GM10248 (cell line): Measurements from ENCODE around the gene DDX55.
"Not testable (repeated sequence)": the region's sequence is repeated elsewhere in the genome, so short reads cannot be mapped to it uniquely, and the experiment has no call there.

Experiments used
- CTCF ChIA-PET: fragments of 300-600 bp; sonication (Branson Sonifier 250); formaldehyde crosslinking; extraction: SDS; loops from one replicate; lab custom pipeline; 2021; ENCODE audit warnings: antibody characterized with exemption; lab: Yijun Ruan, JAX
- POLR2A ChIA-PET: fragments of 350-650 bp; sonication (Branson Sonifier 250); formaldehyde crosslinking; extraction: SDS; loops from one replicate; lab custom pipeline; 2020; ENCODE audit warnings: antibody characterized with exemption; lab: Yijun Ruan, JAX
- DNase-seq: peaks from one replicate; pipeline ENCODE4 v3.0.0; 2012; ENCODE audit errors: extremely low spot score
- CTCF ChIP-seq: IDR thresholded peaks from 2 replicates; pipeline ENCODE4 v1.5.1; 2012; ENCODE audit warnings: mild to moderate bottlenecking, low read depth; ENCODE audit errors: extremely low read depth, missing control alignments, control extremely low read depth

The DDX55 gene

GRCh38 chr12:123598522-123598921 is 3.4 kb upstream of the DDX55 start:
- CTCF ChIA-PET: no interaction called here

GRCh38 chr12:123599310-123599709 is 2.6 kb upstream of the DDX55 start:
- no peak for TF ChIP-seq CTCF
- ChIA-PET POLR2A (interaction anchor here (0.7 kb wide), 1 partner anchor 68 kb away, joined by 4 read pairs; no protein-coding TSS in a partner anchor), CTCF (interaction anchor here (1.1 kb wide), 1 partner anchor 7 kb away, joined by 4 read pairs; no protein-coding TSS in a partner anchor)
- DNase-seq: no peak

More at GRCh38 chr12:123598522-123598921, 3.4 kb upstream of the DDX55 start:
- POLR2A ChIA-PET: no interaction called here
- no peak for DNase-seq
- no peak for TF ChIP-seq CTCF

GRCh38 chr12:123599721-123600120 is 2.2 kb upstream of the DDX55 start:
- no peak for DNase-seq
- POLR2A ChIA-PET: interaction anchor here (0.7 kb wide), 1 partner anchor 67 kb away, joined by 4 read pairs; no protein-coding TSS in a partner anchor

GRCh38 chr12:123602651-123603195 is 824 bp downstream of the DDX55 start:
- DNase-seq: peak; percentile 34

More at GRCh38 chr12:123599721-123600120, 2.2 kb upstream of the DDX55 start:
- CTCF ChIA-PET: interaction anchor here (1.1 kb wide), 1 partner anchor 8 kb away, joined by 4 read pairs; no protein-coding TSS in a partner anchor
- no peak for TF ChIP-seq CTCF

GRCh38 chr12:123603495-123603894 is 1.6 kb downstream of the DDX55 start:
- DNase-seq, POLR2A ChIA-PET: not testable (repeated sequence)
- CTCF ChIA-PET: interaction anchor here (1.0 to 2.8 kb wide), 2 partner anchors 17 to 22 kb away, joined by 3 to 12 read pairs; no protein-coding TSS in a partner anchor

More at GRCh38 chr12:123602651-123603195, 824 bp downstream of the DDX55 start:
- POLR2A ChIA-PET: interaction anchor here (0.6 kb wide), 1 partner anchor 1325 kb away, joined by 3 read pairs; no protein-coding TSS in a partner anchor
- TF ChIP-seq CTCF: no peak
- CTCF ChIA-PET: interaction anchor here (0.9 to 1.4 kb wide), 6 partner anchors 13 to 559 kb away, joined by 3 to 6 read pairs (median 3); partner anchors contain the start of gene ATP6V0A2

GRCh38 chr12:123607756-123608155 is 5.9 kb downstream of the DDX55 start:
- POLR2A ChIA-PET: no interaction called here
- CTCF ChIA-PET: interaction anchor here (1.8 kb wide), 1 partner anchor 11 kb away, joined by 7 read pairs; no protein-coding TSS in a partner anchor
- no peak for TF ChIP-seq CTCF

GRCh38 chr12:123608182-123608581 is 6.3 kb downstream of the DDX55 start:
- TF ChIP-seq CTCF: no peak
- ChIA-PET CTCF (interaction anchor here (1.1 to 1.8 kb wide), 2 partner anchors 9 to 10 kb away, joined by 3 to 7 read pairs; no protein-coding TSS in a partner anchor), POLR2A (no interaction called here)
- no peak for DNase-seq

More at GRCh38 chr12:123607756-123608155, 5.9 kb downstream of the DDX55 start:
- no peak for DNase-seq
